HepG2 (cell line): ENCODE data around the gene KLHDC8B. TPM values are rescaled to one million over a fixed set of nuclear protein-coding genes. Genes with fewer than 3 reads are reported as not detected.

Experiments used
- ATAC-seq: fragments of 200-7000 bp; cut with Tn5 transposase; 3 replicates; pipeline ENCODE4 v1.9.1; 2020; ENCODE audit warnings: mild to moderate bottlenecking, moderate library complexity
- BruUV-seq: library from RNA; stranded (reverse); fragments of 400-500 nt; replicated peaks from 2 replicates; lab custom pipeline; 2021; lab: Mats Ljungman, UMichigan
- CTCF ChIA-PET: fragments of 300-600 bp; formaldehyde crosslinking; extraction: SDS; loops from one replicate; lab custom pipeline; 2021; ENCODE audit warnings: low total read pairs, inconsistent platforms, low intra/inter-chr PET ratio; lab: Yijun Ruan, JAX
- POLR2A ChIA-PET: fragments of 350-600 bp; sonication (Branson Sonifier 250); formaldehyde crosslinking; loops from one replicate; lab custom pipeline; 2020; ENCODE audit warnings: antibody characterized with exemption, inconsistent platforms; lab: Yijun Ruan, JAX
- DNase-seq: peaks from one replicate; pipeline ENCODE4 v3.0.0-alpha.2; 2015; ENCODE audit warnings: low spot score
- FAIRE-seq: peaks from 3 replicates; lab custom pipeline; 2011; peaks lifted over from hg19 to GRCh38; lab: Jason Lieb, UNC
- H2AFZ ChIP-seq: one replicate; pipeline ENCODE4 v1.6.1; 2011; ENCODE audit warnings: low read length, inconsistent platforms
- H3K27ac ChIP-seq: fragments of 300-600 bp; 3 replicates; pipeline ENCODE4 v1.8.0; 2011; ENCODE audit warnings: mixed run types, mild to moderate bottlenecking, mixed read lengths, low read length, inconsistent platforms; ENCODE audit not compliant: insufficient read depth; ENCODE audit errors: extremely low read length
- H3K27me3 ChIP-seq, 2 experiments: fragments of 200-600 bp in 1 of 2; 2 replicates in 1 of 2; 3 replicates in 1 of 2; pipeline versions ENCODE4 v1.6.0 to v1.8.0; 2011; ENCODE audit warnings: low read length in 2 of 2, mild to moderate bottlenecking in 2 of 2, moderate library complexity in 2 of 2, inconsistent platforms in 1 of 2; ENCODE audit not compliant: insufficient read depth in 2 of 2, control insufficient read depth in 1 of 2
- H3K36me3 ChIP-seq, 2 experiments: fragments of 200-600 bp in 1 of 2; replicated peaks in 1 of 2; 2 replicates in 1 of 2; 3 replicates in 1 of 2; pipeline versions ENCODE4 v1.5.1 to v1.8.0; 2011; ENCODE audit warnings: low read length in 2 of 2, inconsistent platforms in 1 of 2; ENCODE audit not compliant: insufficient read depth in 2 of 2, control insufficient read depth in 1 of 2
- H3K4me1 ChIP-seq: 2 replicates; pipeline ENCODE4 v1.5.1; 2012; ENCODE audit warnings: low read length, inconsistent platforms; ENCODE audit not compliant: insufficient read depth
- H3K4me2 ChIP-seq: 2 replicates; pipeline ENCODE4 v1.6.0; 2011; ENCODE audit warnings: low read depth, low read length, inconsistent platforms
- H3K4me3 ChIP-seq, 3 experiments: fragments of 200-600 bp in 1 of 3; sonication (generic), shearing (Covaris generic) in 1 of 3; replicated peaks in 1 of 3; 2 replicates each; pipeline ENCODE4 v1.5.1; 2011 to 2016; ENCODE audit warnings: low read length in 3 of 3, inconsistent platforms in 2 of 3, low read depth in 2 of 3, mild to moderate bottlenecking in 2 of 3, control low read depth in 1 of 3, mixed read lengths in 1 of 3; ENCODE audit not compliant: insufficient read depth in 1 of 3
- H3K79me2 ChIP-seq: one replicate; pipeline ENCODE4 v1.6.1; 2011; ENCODE audit warnings: low read length, inconsistent platforms; ENCODE audit not compliant: insufficient read depth
- H3K9ac ChIP-seq: 2 replicates; pipeline ENCODE4 v1.6.0; 2011; ENCODE audit warnings: mild to moderate bottlenecking, low read depth, low read length, inconsistent platforms; ENCODE audit not compliant: insufficient read depth
- H3K9me3 ChIP-seq: 2 replicates; pipeline ENCODE4 v1.5.1; 2012; ENCODE audit warnings: mild to moderate bottlenecking, low read length
- H4K20me1 ChIP-seq: 2 replicates; pipeline ENCODE4 v1.6.0; 2011; ENCODE audit warnings: inconsistent platforms, mild to moderate bottlenecking, low read length, moderate library complexity; ENCODE audit not compliant: insufficient read depth
- AFF4 ChIP-seq: sonication (generic); formaldehyde crosslinking; IDR thresholded peaks from 2 replicates; pipeline ENCODE4 v1.4.0; 2020; ENCODE audit warnings: missing genetic modification reagents
- BATF2 ChIP-seq: sonication (generic); formaldehyde crosslinking; IDR thresholded peaks from 2 replicates; pipeline ENCODE4 v1.8.0; 2022; ENCODE audit warnings: mild to moderate bottlenecking, missing genetic modification reagents, moderate library complexity
- CCAR2 ChIP-seq: fragments of 200-400 bp; formaldehyde crosslinking; optimal IDR thresholded peaks from 2 replicates; pipeline ENCODE3; 2018; ENCODE audit warnings: low read depth, mild to moderate bottlenecking, low read length, moderate library complexity
- CSRNP1 ChIP-seq: sonication (generic); formaldehyde crosslinking; IDR thresholded peaks from 2 replicates; pipeline ENCODE4 v1.8.1; 2023; ENCODE audit warnings: mild to moderate bottlenecking, missing genetic modification reagents
- ELF1 ChIP-seq: sonication (generic); formaldehyde crosslinking; IDR thresholded peaks from 2 replicates; pipeline ENCODE4 v1.4.0; 2020; ENCODE audit warnings: missing genetic modification reagents
- ELK4 ChIP-seq: sonication (generic); formaldehyde crosslinking; IDR thresholded peaks from 2 replicates; pipeline ENCODE4 v1.9.0; 2021; ENCODE audit warnings: missing genetic modification reagents, borderline replicate concordance
- FLYWCH1 ChIP-seq: sonication (generic); formaldehyde crosslinking; IDR thresholded peaks from 2 replicates; pipeline ENCODE4 v1.8.1; 2023; ENCODE audit warnings: mild to moderate bottlenecking, missing genetic modification reagents
- NR2C2 ChIP-seq: sonication (generic); formaldehyde crosslinking; IDR thresholded peaks from 2 replicates; pipeline ENCODE4 v1.4.0; 2020; ENCODE audit warnings: missing genetic modification reagents, mild to moderate bottlenecking, moderate library complexity, borderline replicate concordance
- RBFOX2 ChIP-seq: fragments of 200-400 bp; formaldehyde crosslinking; IDR thresholded peaks from 2 replicates; pipeline ENCODE4 v1.6.1; 2017; ENCODE audit warnings: low read depth, mild to moderate bottlenecking, low read length
- USF2 ChIP-seq, 2 experiments: sonication (generic) in 1 of 2; formaldehyde crosslinking in 1 of 2; IDR thresholded peaks; 2 replicates each; pipeline versions ENCODE4 v1.5.1 to v1.6.1; 2011 to 2020; ENCODE audit warnings: borderline replicate concordance in 1 of 2, low read depth in 1 of 2, low read length in 1 of 2, mild to moderate bottlenecking in 1 of 2, missing genetic modification reagents in 1 of 2, moderate library complexity in 1 of 2
- ZBTB8A ChIP-seq: sonication (generic); formaldehyde crosslinking; IDR thresholded peaks from 2 replicates; pipeline ENCODE4 v1.4.0; 2020; ENCODE audit warnings: mild to moderate bottlenecking, low read depth, missing genetic modification reagents, borderline replicate concordance
- ZMYM3 ChIP-seq: sonication (generic); formaldehyde crosslinking; IDR thresholded peaks from 2 replicates; pipeline ENCODE4 v1.5.1; 2020; ENCODE audit warnings: mild to moderate bottlenecking, missing genetic modification reagents
- ZNF124 ChIP-seq: sonication (generic); formaldehyde crosslinking; IDR thresholded peaks from 2 replicates; pipeline ENCODE4 v1.4.0; 2020; ENCODE audit warnings: missing genetic modification reagents
- whole genome bisulfite sequencing: methylation state at CpG from one replicate; pipeline ENCODE4 v1.1.6; 2017; ENCODE audit warnings: low lambda C conversion rate; 5-methylcytosine and 5-hydroxymethylcytosine counted together
- in situ Hi-C: cut with HindIII; loops from 2 replicates; pipeline ENCODE4 v1.10.0; 2017; ENCODE audit warnings: low pct_unique_long_range_greater_than_20kb; ENCODE audit not compliant: extremely low pct_ligation_motif_present
- intact Hi-C: fragments of 100-400 bp; cut with micrococcal nuclease; formaldehyde crosslinking; loops from one replicate; pipeline ENCODE4 v1.10.0; 2022; ENCODE audit not compliant: unreplicated experiment
- polyA plus RNA-seq, 8 experiments: library from polyadenylated mRNA; depleted of rRNA in 3 of 8; stranded (reverse) in 7 of 8; unstranded in 1 of 8; fragments of >200 nt; fragmentation: Illumina TruSeq in 4 of 8; extraction: Trizol in 4 of 8; gene quantifications; 2 replicates each; pipeline versions ENCODE4 v1.2.1 to v1.2.3, GENCODE V29; 2011 to 2016; ENCODE audit warnings: low read depth in 4 of 8, missing spikeins in 1 of 8, mixed read lengths in 1 of 8; ENCODE audit not compliant: insufficient read depth in 1 of 8
- total RNA-seq, 5 experiments: library from RNA; depleted of rRNA; stranded (reverse); fragments of >200 nt; fragmentation: Illumina TruSeq; extraction: Trizol; gene quantifications; 2 replicates each; pipeline ENCODE4 v1.2.3, GENCODE V29; 2016; ENCODE audit warnings: low read depth in 1 of 5

KLHDC8B gene
- total and polyA plus RNA-seq, 2 of the 13 experiments (the other 11 are each of a cell fraction or from before 2014, with no cell fraction given), result 17.2 to 17.8 TPM

- TF ChIP-seq AFF4 (CRISPR knock-in tag) (no peak), ELK4 (CRISPR knock-in tag) (no peak), FLYWCH1 (CRISPR knock-in tag) (no peak), ELF1 (CRISPR knock-in tag) (no peak)
Measured at GRCh38 chr3:49175530-49175929, 4.1 kb downstream of the KLHDC8B start (continued).

- Histone ChIP-seq H2AFZ (no peak overlapping the region), H3K4me1 (peaks cover 37% of the 10 kb centered on the region), H3K79me2 (no peaks in the 10 kb centered on the region), H3K4me3 (no peak overlapping the region), H3K9ac (no peak overlapping the region), H3K4me2 (no peak overlapping the region), H3K36me3 (peaks cover 0 to 1% of the 10 kb centered on the region in 2 experiments; a peak in 1 of 5 replicates), H3K27ac (no peak overlapping the region), H3K9me3 (no peaks in the 10 kb centered on the region), H4K20me1 (no peaks in the 10 kb centered on the region), H3K27me3 (no peaks in the 10 kb centered on the region)
- in situ Hi-C loops, result no loop called here
- intact Hi-C loops, result no loop called here
- ChIA-PET POLR2A (no interaction called here), CTCF (no interaction called here)
- no TSS peak for BruUV-seq
- ATAC-seq, result no peak
- 89% methylated on average over 2 of the region's 2 CpGs for WGBS
- no peak for FAIRE-seq
- no peak for DNase-seq
- TF ChIP-seq ZNF124 (CRISPR knock-in tag) (no peak), CCAR2 (no peak), CSRNP1 (CRISPR knock-in tag) (no peak), USF2 (IDR thresholded peaks at IDR 0.05; ENCODE audit: low read depth, low read length) (no peak), USF2 (CRISPR knock-in tag; IDR thresholded peaks at IDR 0.05; ENCODE audit: borderline replicate concordance) (no peak), NR2C2 (CRISPR knock-in tag) (no peak), RBFOX2 (no peak), ZBTB8A (CRISPR knock-in tag) (no peak), ZMYM3 (no peak), BATF2 (no peak)
Measured at GRCh38 chr3:49177073-49177472, 5.7 kb downstream of the KLHDC8B start.
